HepG2 (cell line): Measurements from ENCODE around the gene DBNDD2. TPM values are rescaled to one million over a fixed set of nuclear protein-coding genes. Genes with fewer than 3 reads are reported as not detected.

ENCODE experiments used
- ATAC-seq: fragments of 200-7000 bp; cut with Tn5 transposase; 3 replicates; pipeline ENCODE4 v1.9.1; 2020; ENCODE audit warnings: mild to moderate bottlenecking, moderate library complexity
- BruUV-seq: library from RNA; stranded (reverse); fragments of 400-500 nt; replicated peaks from 2 replicates; lab custom pipeline; 2021; lab: Mats Ljungman, UMichigan
- CTCF ChIA-PET: fragments of 300-600 bp; formaldehyde crosslinking; extraction: SDS; loops from one replicate; lab custom pipeline; 2021; ENCODE audit warnings: low total read pairs, inconsistent platforms, low intra/inter-chr PET ratio; lab: Yijun Ruan, JAX
- POLR2A ChIA-PET: fragments of 350-600 bp; sonication (Branson Sonifier 250); formaldehyde crosslinking; loops from one replicate; lab custom pipeline; 2020; ENCODE audit warnings: antibody characterized with exemption, inconsistent platforms; lab: Yijun Ruan, JAX
- DNase-seq: peaks from one replicate; pipeline ENCODE4 v3.0.0-alpha.2; 2015; ENCODE audit warnings: low spot score
- FAIRE-seq: peaks from 3 replicates; lab custom pipeline; 2011; peaks lifted over from hg19 to GRCh38; lab: Jason Lieb, UNC
- H2AFZ ChIP-seq: one replicate; pipeline ENCODE4 v1.6.1; 2011; ENCODE audit warnings: low read length, inconsistent platforms
- H3K27ac ChIP-seq: fragments of 300-600 bp; 3 replicates; pipeline ENCODE4 v1.8.0; 2011; ENCODE audit warnings: mixed run types, mild to moderate bottlenecking, mixed read lengths, low read length, inconsistent platforms; ENCODE audit not compliant: insufficient read depth; ENCODE audit errors: extremely low read length
- H3K27me3 ChIP-seq, 2 experiments: fragments of 200-600 bp in 1 of 2; 2 replicates in 1 of 2; 3 replicates in 1 of 2; pipeline versions ENCODE4 v1.6.0 to v1.8.0; 2011; ENCODE audit warnings: low read length in 2 of 2, mild to moderate bottlenecking in 2 of 2, moderate library complexity in 2 of 2, inconsistent platforms in 1 of 2; ENCODE audit not compliant: insufficient read depth in 2 of 2, control insufficient read depth in 1 of 2
- H3K36me3 ChIP-seq, 2 experiments: fragments of 200-600 bp in 1 of 2; replicated peaks in 1 of 2; 2 replicates in 1 of 2; 3 replicates in 1 of 2; pipeline versions ENCODE4 v1.5.1 to v1.8.0; 2011; ENCODE audit warnings: low read length in 2 of 2, inconsistent platforms in 1 of 2; ENCODE audit not compliant: insufficient read depth in 2 of 2, control insufficient read depth in 1 of 2
- H3K4me1 ChIP-seq: 2 replicates; pipeline ENCODE4 v1.5.1; 2012; ENCODE audit warnings: low read length, inconsistent platforms; ENCODE audit not compliant: insufficient read depth
- H3K4me2 ChIP-seq: 2 replicates; pipeline ENCODE4 v1.6.0; 2011; ENCODE audit warnings: low read depth, low read length, inconsistent platforms
- H3K4me3 ChIP-seq, 3 experiments: fragments of 200-600 bp in 1 of 3; sonication (generic), shearing (Covaris generic) in 1 of 3; replicated peaks in 1 of 3; 2 replicates each; pipeline ENCODE4 v1.5.1; 2011 to 2016; ENCODE audit warnings: low read length in 3 of 3, inconsistent platforms in 2 of 3, low read depth in 2 of 3, mild to moderate bottlenecking in 2 of 3, control low read depth in 1 of 3, mixed read lengths in 1 of 3; ENCODE audit not compliant: insufficient read depth in 1 of 3
- H3K79me2 ChIP-seq: one replicate; pipeline ENCODE4 v1.6.1; 2011; ENCODE audit warnings: low read length, inconsistent platforms; ENCODE audit not compliant: insufficient read depth
- H3K9ac ChIP-seq: 2 replicates; pipeline ENCODE4 v1.6.0; 2011; ENCODE audit warnings: mild to moderate bottlenecking, low read depth, low read length, inconsistent platforms; ENCODE audit not compliant: insufficient read depth
- H3K9me3 ChIP-seq: 2 replicates; pipeline ENCODE4 v1.5.1; 2012; ENCODE audit warnings: mild to moderate bottlenecking, low read length
- H4K20me1 ChIP-seq: 2 replicates; pipeline ENCODE4 v1.6.0; 2011; ENCODE audit warnings: inconsistent platforms, mild to moderate bottlenecking, low read length, moderate library complexity; ENCODE audit not compliant: insufficient read depth
- DPF2 ChIP-seq: sonication (generic); formaldehyde crosslinking; IDR thresholded peaks from 2 replicates; pipeline ENCODE4 v1.4.0; 2020; ENCODE audit warnings: mild to moderate bottlenecking, low read depth, missing genetic modification reagents, borderline replicate concordance
- KDM3A ChIP-seq: IDR thresholded peaks from 2 replicates; pipeline ENCODE4 v1.6.1; 2018; ENCODE audit warnings: low read depth, missing compliant biosample characterization
- MXI1 ChIP-seq: IDR thresholded peaks from 3 replicates; pipeline ENCODE4 v1.6.1; 2012; ENCODE audit warnings: low read depth, low read length, inconsistent platforms, borderline replicate concordance
- SMARCC2 ChIP-seq: fragments of 450-650 bp; IDR thresholded peaks from 2 replicates; pipeline ENCODE4 v1.6.1; 2017; ENCODE audit warnings: antibody characterized with exemption, mild to moderate bottlenecking
- SP140L ChIP-seq: sonication (generic); formaldehyde crosslinking; IDR thresholded peaks from 2 replicates; pipeline ENCODE4 v1.4.0; 2020; ENCODE audit warnings: missing genetic modification reagents, borderline replicate concordance
- TCF12 ChIP-seq, 2 experiments: fragments of 450-650 bp in 1 of 2; sonication (generic) in 1 of 2; formaldehyde crosslinking in 1 of 2; IDR thresholded peaks; 2 replicates each; pipeline versions ENCODE4 v1.6.1 to v1.8.0; 2017 to 2022; ENCODE audit warnings: antibody characterized with exemption in 1 of 2, mild to moderate bottlenecking in 1 of 2, missing genetic modification reagents in 1 of 2, moderate library complexity in 1 of 2
- TGIF2 ChIP-seq: IDR thresholded peaks from 2 replicates; pipeline ENCODE4 v1.6.1; 2016; ENCODE audit warnings: control low read depth, missing compliant biosample characterization
- TSC22D2 ChIP-seq: sonication (generic); formaldehyde crosslinking; IDR thresholded peaks from 2 replicates; pipeline ENCODE4 v1.5.1; 2020; ENCODE audit warnings: missing genetic modification reagents, mild to moderate bottlenecking, borderline replicate concordance
- ZBTB39 ChIP-seq: sonication (generic); formaldehyde crosslinking; IDR thresholded peaks from 2 replicates; pipeline ENCODE4 v1.5.0; 2020; ENCODE audit warnings: missing genetic modification reagents
- ZBTB42 ChIP-seq: sonication (generic); formaldehyde crosslinking; IDR thresholded peaks from 2 replicates; pipeline ENCODE4 v1.5.0; 2020; ENCODE audit warnings: mild to moderate bottlenecking, missing genetic modification reagents
- ZNF503 ChIP-seq: sonication (generic); formaldehyde crosslinking; IDR thresholded peaks from 2 replicates; pipeline ENCODE4 v1.4.0; 2020; ENCODE audit warnings: missing genetic modification reagents
- ZNF543 ChIP-seq: sonication (generic); formaldehyde crosslinking; IDR thresholded peaks from 2 replicates; pipeline ENCODE4 v1.4.0; 2020; ENCODE audit warnings: mild to moderate bottlenecking, missing genetic modification reagents
- ZNF678 ChIP-seq: sonication (generic); formaldehyde crosslinking; IDR thresholded peaks from 2 replicates; pipeline ENCODE4 v1.4.0; 2020; ENCODE audit warnings: mild to moderate bottlenecking, missing genetic modification reagents
- ZNF687 ChIP-seq: sonication (generic); formaldehyde crosslinking; IDR thresholded peaks from 2 replicates; pipeline ENCODE4 v1.5.1; 2020; ENCODE audit warnings: mild to moderate bottlenecking, missing genetic modification reagents, moderate library complexity
- WGBS: methylation state at CpG from one replicate; pipeline ENCODE4 v1.1.6; 2017; ENCODE audit warnings: low lambda C conversion rate; 5-methylcytosine and 5-hydroxymethylcytosine counted together
- in situ Hi-C: cut with HindIII; loops from 2 replicates; pipeline ENCODE4 v1.10.0; 2017; ENCODE audit warnings: low pct_unique_long_range_greater_than_20kb; ENCODE audit not compliant: extremely low pct_ligation_motif_present
- intact Hi-C: fragments of 100-400 bp; cut with micrococcal nuclease; formaldehyde crosslinking; loops from one replicate; pipeline ENCODE4 v1.10.0; 2022; ENCODE audit not compliant: unreplicated experiment
- polyA plus RNA-seq, 8 experiments: library from polyadenylated mRNA; depleted of rRNA in 3 of 8; stranded (reverse) in 7 of 8; unstranded in 1 of 8; fragments of >200 nt; fragmentation: Illumina TruSeq in 4 of 8; extraction: Trizol in 4 of 8; gene quantifications; 2 replicates each; pipeline versions ENCODE4 v1.2.1 to v1.2.3, GENCODE V29; 2011 to 2016; ENCODE audit warnings: low read depth in 4 of 8, missing spikeins in 1 of 8, mixed read lengths in 1 of 8; ENCODE audit not compliant: insufficient read depth in 1 of 8
- total RNA-seq, 5 experiments: library from RNA; depleted of rRNA; stranded (reverse); fragments of >200 nt; fragmentation: Illumina TruSeq; extraction: Trizol; gene quantifications; 2 replicates each; pipeline ENCODE4 v1.2.3, GENCODE V29; 2016; ENCODE audit warnings: low read depth in 1 of 5
- TF ChIP-seq, protein P1 (sequence below): IDR thresholded peaks from 2 replicates; pipeline ENCODE4 v1.6.1; 2016; ENCODE audit warnings: missing biosample characterization, missing genetic modification reagents, low read depth

Gene DBNDD2
- total and polyA plus RNA-seq, 2 of the 13 experiments (the other 11 are each of a cell fraction or from before 2014, with no cell fraction given), result 16.7 to 47.6 TPM

DNA sequence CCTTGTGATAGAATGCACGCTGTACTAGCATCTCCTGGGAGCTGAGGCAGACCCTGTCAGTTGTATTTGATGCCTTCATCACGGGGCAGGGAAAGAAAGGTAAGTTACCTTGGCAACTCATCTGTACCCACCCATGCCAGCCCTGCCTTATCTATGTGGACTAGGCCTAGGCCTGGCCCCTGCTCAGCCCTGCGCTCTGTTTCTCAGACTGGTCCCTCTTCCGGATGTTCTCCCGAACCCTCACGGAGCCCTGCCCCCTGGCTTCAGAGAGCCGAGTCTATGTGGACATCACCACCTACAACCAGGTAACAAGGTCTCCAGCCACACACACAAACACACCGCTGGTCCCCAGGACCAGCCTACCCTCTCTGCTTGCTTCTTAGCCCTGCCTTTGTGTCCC, 12.0 kb downstream of the DBNDD2 start:
- Histone ChIP-seq H3K4me2 (no peak overlapping the region), H3K27ac (no peak overlapping the region), H3K27me3 (no peaks in the 10 kb centered on the region; a peak in 1 of 5 replicates), H3K9me3 (no peaks in the 10 kb centered on the region), H3K4me3 (no peak overlapping the region), H3K4me1 (peaks cover 27% of the 10 kb centered on the region), H4K20me1 (no peaks in the 10 kb centered on the region), H3K79me2 (peaks cover 17% of the 10 kb centered on the region), H3K36me3 (peaks cover 35 to 61% of the 10 kb centered on the region in 2 experiments), H3K9ac (no peak overlapping the region), H2AFZ (no peak overlapping the region)
- intact Hi-C loops, result no loop called here
- FAIRE-seq (no peak), ATAC-seq (no peak), DNase-seq (no peak)
- WGBS, result 94% methylated on average over 8 of the region's 8 CpGs
- ChIA-PET POLR2A (interaction anchor here (0.5 to 1.6 kb wide), 4 partner anchors 73 to 94 kb away, joined by 3 to 4 read pairs (median 4); no protein-coding TSS in a partner anchor), CTCF (no interaction called here)
- in situ Hi-C loops, result no loop called here
- no TSS peak for BruUV-seq
- TF ChIP-seq TCF12 (IDR thresholded peaks at IDR 0.05) (no peak), TCF12 (CRISPR knock-in tag; IDR thresholded peaks at IDR 0.05) (no peak), ZBTB39 (CRISPR knock-in tag) (no peak), TGIF2 (CRISPR knock-in tag) (no peak), DPF2 (no peak), ZNF543 (CRISPR knock-in tag) (no peak), SMARCC2 (no peak), MXI1 (no peak), KDM3A (no peak), TSC22D2 (CRISPR knock-in tag) (no peak), ZNF678 (no peak), ZNF687 (CRISPR knock-in tag) (no peak), ZNF503 (CRISPR knock-in tag) (no peak), ZBTB42 (no peak), SP140L (CRISPR knock-in tag) (no peak)
- TF ChIP-seq, protein P1, sequence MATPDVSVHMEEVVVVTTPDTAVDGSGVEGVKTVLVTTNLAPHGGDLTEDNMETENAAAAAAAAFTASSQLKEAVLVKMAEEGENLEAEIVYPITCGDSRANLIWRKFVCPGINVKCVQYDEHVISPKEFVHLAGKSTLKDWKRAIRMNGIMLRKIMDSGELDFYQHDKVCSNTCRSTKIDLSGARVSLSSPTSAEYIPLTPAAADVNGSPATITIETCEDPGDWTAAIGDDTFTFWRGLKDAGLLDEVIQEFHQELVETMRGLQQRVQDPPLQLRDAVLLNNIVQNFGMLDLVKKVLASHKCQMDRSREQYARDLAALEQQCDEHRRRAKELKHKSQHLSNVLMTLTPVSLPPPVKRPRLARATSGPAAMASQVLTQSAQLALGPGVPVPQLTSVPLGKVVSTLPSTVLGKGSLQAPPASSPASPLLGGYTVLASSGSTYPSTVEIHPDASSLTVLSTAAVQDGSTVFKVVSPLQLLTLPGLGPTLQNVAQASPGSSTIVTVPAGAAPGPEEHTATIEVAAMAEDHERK (CRISPR knock-in tag), result no peak
